ENCODE measurements around the gene TTC39C. TPM values are rescaled to one million over a fixed set of nuclear protein-coding genes. Genes with fewer than 3 reads are reported as not detected.

TTC39C gene
- total and polyA plus RNA-seq, 3 donors from 2014 or later, result 57.7 to 70.4 (median 68.3) TPM

DNA sequence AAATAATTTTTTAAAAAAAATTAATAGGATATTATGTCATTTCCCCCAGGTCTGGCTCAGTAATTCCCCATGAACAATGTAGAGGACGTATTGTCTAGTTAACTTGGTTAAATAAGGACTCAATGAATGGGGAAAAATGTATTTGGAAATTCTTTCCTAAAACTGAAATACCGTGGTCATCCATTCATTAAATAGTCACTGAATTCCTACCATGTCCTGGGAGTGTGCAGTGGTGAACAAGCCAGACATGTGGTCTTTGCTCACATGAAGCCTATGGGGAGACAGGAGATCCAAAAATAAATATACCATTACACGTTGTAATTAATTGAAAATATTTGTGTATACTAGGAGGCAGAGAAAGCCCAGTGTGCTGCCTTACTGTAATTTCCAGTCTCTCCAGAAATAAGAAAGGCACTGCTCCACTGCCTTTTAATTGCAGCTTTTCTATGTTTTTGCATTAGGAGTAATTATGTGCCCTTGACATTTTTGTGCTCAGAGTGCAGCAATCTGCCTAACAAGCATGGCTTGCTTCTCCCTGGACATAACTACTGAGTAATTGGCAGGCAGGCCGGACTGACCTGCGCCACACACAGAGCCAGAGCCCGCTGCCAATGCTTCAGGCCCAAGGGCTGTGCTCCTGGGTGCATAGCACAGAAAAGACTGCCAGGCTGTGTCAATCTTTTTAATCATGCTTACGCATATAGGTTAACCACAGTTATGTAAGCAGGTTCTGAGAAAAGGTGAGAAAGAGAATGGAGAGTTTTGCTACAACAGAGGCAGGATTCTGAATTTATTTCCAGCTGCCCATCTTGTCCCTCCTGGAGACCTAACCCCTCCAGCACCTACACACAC is 22.2 kb upstream of the TTC39C start:
- no peak overlapping the region for H3K27ac ChIP-seq
- no peaks in the 10 kb centered on the region for H3K9me3 ChIP-seq
- no peak for TF ChIP-seq POLR2A (IDR thresholded peaks at IDR 0.05)
- TF ChIP-seq, protein P1, sequence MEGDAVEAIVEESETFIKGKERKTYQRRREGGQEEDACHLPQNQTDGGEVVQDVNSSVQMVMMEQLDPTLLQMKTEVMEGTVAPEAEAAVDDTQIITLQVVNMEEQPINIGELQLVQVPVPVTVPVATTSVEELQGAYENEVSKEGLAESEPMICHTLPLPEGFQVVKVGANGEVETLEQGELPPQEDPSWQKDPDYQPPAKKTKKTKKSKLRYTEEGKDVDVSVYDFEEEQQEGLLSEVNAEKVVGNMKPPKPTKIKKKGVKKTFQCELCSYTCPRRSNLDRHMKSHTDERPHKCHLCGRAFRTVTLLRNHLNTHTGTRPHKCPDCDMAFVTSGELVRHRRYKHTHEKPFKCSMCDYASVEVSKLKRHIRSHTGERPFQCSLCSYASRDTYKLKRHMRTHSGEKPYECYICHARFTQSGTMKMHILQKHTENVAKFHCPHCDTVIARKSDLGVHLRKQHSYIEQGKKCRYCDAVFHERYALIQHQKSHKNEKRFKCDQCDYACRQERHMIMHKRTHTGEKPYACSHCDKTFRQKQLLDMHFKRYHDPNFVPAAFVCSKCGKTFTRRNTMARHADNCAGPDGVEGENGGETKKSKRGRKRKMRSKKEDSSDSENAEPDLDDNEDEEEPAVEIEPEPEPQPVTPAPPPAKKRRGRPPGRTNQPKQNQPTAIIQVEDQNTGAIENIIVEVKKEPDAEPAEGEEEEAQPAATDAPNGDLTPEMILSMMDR (IDR thresholded peaks at IDR 0.05), result no peak
- H3K27me3 ChIP-seq, result no peaks in the 10 kb centered on the region
- intact Hi-C loops (cut with DNase I; ENCODE audit: low total_unique reads), result no loop called here
- 38 to 39% methylated on average over 7 of the region's 7 CpGs for WGBS, 2 donors
- no peak overlapping the region for H3K4me3 ChIP-seq
- peak; percentile 66 for DNase-seq
- H3K4me1 ChIP-seq, result peaks cover 9% of the 10 kb centered on the region
- H3K36me3 ChIP-seq (ENCODE audit: low read depth, missing control alignments), result no peaks in the 10 kb centered on the region

- Histone ChIP-seq H3K4me1 (peaks cover 9% of the 10 kb centered on the region), H3K9me3 (no peaks in the 10 kb centered on the region), H3K27ac (no peak overlapping the region), H3K4me3 (no peak overlapping the region), H3K27me3 (no peaks in the 10 kb centered on the region), H3K36me3 (ENCODE audit: low read depth, missing control alignments) (no peaks in the 10 kb centered on the region)
- no peak for DNase-seq
- intact Hi-C loops (cut with DNase I; ENCODE audit: low total_unique reads), result no loop called here
- TF ChIP-seq, protein P1 (IDR thresholded peaks at IDR 0.05), result no peak
- TF ChIP-seq POLR2A (IDR thresholded peaks at IDR 0.05), result no peak
- WGBS, 2 donors, result 45 to 67% methylated on average over 2 of the region's 2 CpGs
Measured at GRCh38 chr18:23992941-23993280, 21.6 kb upstream of the TTC39C start.

DNA sequence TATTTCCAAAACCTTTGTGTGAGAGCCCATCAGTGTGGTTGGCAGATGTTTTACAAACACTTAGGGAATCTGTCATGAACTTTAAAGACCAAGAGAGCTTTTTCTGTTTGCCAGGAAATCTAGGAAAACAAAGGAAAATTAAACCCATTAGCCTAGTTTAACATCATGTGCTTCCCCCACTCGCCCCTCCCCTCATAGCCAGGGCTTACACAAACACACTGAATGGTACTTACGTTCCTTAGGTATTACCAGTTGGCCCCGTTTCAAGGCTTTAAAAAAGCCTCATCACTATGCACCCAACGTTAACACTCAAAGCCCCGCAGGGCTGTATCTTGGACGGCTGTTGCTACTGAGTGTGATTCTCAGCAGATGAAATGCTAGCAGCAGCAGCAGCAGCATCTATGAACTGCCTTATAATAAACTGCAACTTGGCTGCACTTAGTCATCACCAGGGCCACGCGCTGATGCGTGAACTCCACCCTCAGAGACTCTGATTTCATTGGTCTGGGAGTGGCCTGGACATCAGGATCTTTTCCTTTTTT is 20.1 kb upstream of the TTC39C start:
- intact Hi-C loops (cut with DNase I; ENCODE audit: low total_unique reads), result no loop called here

GRCh38 chr18:23995180-23995579 is 19.4 kb upstream of the TTC39C start:
- no peaks in the 10 kb centered on the region for H3K9me3 ChIP-seq
- no peak overlapping the region for H3K27ac ChIP-seq
- H3K36me3 ChIP-seq (ENCODE audit: low read depth, missing control alignments), result no peaks in the 10 kb centered on the region
- no peak for TF ChIP-seq POLR2A (IDR thresholded peaks at IDR 0.05)
- no peak for DNase-seq
- H3K4me3 ChIP-seq, result no peak overlapping the region
- H3K4me1 ChIP-seq, result peaks cover 9% of the 10 kb centered on the region
- intact Hi-C loops (cut with DNase I; ENCODE audit: low total_unique reads), result no loop called here
- no peaks in the 10 kb centered on the region for H3K27me3 ChIP-seq
- WGBS, 2 donors, result 94 to 96% methylated on average over 13 of the region's 13 CpGs

More for the DNA sequence above, 20.1 kb upstream of the TTC39C start:
- peak; percentile 37 for DNase-seq
- Histone ChIP-seq H3K4me3 (no peak overlapping the region), H3K27me3 (no peaks in the 10 kb centered on the region), H3K27ac (no peak overlapping the region), H3K4me1 (peaks cover 9% of the 10 kb centered on the region), H3K36me3 (ENCODE audit: low read depth, missing control alignments) (no peaks in the 10 kb centered on the region), H3K9me3 (no peaks in the 10 kb centered on the region)
- 51% methylated on average over 9 of the region's 9 CpGs for WGBS, 2 donors
- no peak for TF ChIP-seq POLR2A (IDR thresholded peaks at IDR 0.05)
- TF ChIP-seq, protein P1 (IDR thresholded peaks at IDR 0.05), result no peak

DNA sequence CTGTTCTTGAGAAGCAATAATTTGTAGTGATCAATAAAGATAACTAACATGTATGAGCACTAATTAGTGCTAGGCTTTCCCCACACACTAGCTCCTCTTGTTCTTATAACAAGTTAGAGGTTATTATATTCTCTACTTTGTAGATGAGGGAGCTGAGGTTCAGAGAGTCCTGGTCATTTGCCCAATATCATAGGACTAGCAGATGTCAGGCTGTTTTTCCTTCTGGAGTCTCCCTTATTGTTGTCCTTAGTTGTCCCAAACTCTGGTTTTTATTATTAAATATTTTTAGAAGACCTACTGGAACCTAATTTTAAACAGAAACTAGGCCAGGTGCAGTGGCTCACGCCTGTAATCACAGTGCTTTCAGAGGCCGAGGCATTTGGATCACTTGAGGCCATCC is 16.5 kb upstream of the TTC39C start:
- Histone ChIP-seq H3K4me1 (peaks cover 4% of the 10 kb centered on the region), H3K9me3 (no peaks in the 10 kb centered on the region), H3K36me3 (ENCODE audit: low read depth, missing control alignments) (no peaks in the 10 kb centered on the region), H3K27me3 (no peaks in the 10 kb centered on the region), H3K27ac (no peak overlapping the region), H3K4me3 (no peak overlapping the region)
- 79 to 93% methylated on average over 2 of the region's 2 CpGs for WGBS, 2 donors
- TF ChIP-seq, protein P1 (IDR thresholded peaks at IDR 0.05), result no peak
- no peak for TF ChIP-seq POLR2A (IDR thresholded peaks at IDR 0.05)
- no peak for DNase-seq
- intact Hi-C loops (cut with DNase I; ENCODE audit: low total_unique reads), result no loop called here
